HG02759 (cell line): ENCODE measurements around the gene NOL4L.

Source experiments
- ATAC-seq: cut with Tn5 transposase; IDR thresholded peaks from one replicate; pipeline ENCODE4 v1.9.1; 2021; ENCODE audit warnings: mild to moderate bottlenecking, moderate library complexity; ENCODE audit not compliant: unreplicated experiment

NOL4L gene

DNA sequence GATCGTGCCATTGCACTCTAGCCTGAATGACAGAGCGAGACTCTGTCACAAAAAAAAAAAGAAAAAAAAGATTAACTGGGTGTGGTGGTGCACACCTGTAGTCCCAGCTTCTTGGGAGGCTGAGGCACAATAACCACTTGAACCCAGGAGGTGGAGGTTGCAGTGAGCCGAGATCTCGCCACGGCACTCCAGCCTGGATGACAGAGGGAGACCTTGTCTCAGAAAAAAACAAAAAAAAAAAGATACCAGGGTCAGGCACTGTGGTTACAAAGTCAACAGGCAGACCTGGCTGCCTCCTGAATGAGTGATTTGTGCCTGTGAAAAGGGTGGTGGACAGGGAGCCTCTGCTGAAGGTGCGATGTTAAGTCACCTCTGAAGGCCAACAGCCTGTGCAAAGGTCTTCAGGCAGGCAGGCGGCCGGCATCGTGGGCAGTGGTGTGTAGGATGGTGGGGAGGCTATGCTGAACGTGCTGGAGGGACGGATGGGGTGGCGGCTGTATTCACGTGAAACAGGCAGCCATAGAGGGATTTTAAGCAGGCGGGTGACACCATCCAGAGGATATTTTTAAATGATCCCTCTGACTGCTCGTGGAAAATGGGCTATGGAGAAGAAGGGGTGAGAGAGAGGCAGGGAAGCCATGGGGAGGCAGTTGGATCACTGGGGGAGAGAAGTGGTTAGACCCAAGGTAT, 41.4 kb downstream of the NOL4L start:
- ATAC-seq = no peak

DNA sequence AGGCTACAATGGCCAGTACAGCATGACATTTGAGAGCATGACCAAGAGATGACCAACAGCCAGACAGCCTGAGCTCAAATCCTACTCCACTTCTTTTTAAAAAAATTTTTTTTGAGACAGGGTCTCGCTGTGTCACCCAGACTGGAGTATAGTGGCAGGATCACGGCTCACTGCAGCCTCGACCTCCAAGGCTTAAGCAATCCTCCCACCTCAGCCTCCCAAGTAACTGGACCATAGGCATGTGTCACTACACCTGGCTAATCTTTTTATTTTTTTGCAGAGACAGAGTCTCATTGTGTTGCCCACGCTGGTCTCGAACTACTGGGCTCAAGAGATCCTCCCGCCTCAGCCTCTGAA, 42.9 kb downstream of the NOL4L start:
- ATAC-seq = no peak

DNA sequence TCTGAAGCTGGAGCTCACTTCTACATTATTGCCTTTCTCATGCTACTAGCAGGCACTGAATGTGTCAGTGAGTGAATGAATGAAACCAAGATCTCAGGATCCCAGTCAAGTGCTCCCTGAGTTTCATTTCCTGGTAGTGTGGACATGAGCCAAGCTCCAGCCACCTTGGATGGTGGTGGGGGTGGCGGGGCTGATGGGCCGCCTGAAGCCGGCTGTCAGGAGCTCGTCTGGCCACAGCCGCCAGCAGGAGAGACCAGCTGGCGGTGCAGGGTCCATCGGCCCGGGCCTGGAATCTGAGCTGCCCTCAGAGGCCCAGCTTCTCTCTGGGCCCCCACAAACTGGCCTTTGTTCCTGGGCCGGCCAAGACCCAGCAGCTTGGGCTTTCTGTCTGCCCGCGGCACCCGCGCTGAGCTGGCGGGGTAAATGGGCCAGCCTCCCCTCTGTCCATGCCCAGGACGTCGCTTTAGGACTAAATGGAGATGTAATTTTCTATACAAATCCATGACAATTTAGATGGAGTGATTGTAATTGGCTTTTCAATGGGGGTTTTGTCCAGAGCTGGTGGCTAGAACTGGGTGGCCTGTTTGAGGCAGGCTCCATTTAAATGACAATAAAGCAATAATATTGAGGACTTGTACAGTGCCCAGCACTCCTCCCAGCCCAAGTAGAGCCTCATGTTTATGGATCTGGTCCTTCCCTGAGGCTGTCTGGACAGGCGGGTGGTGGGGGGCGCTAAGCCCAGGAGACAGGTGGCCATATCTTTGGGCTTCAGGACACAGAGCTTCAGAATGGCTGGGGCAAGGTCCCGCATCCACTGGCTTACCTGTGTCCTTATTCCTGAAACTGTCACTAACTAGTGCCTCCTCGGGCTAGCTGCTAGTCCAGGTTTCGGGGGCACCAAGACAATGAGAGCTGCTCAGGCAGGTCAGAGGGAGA, 43.5 kb downstream of the NOL4L start:
- no peak for ATAC-seq

DNA sequence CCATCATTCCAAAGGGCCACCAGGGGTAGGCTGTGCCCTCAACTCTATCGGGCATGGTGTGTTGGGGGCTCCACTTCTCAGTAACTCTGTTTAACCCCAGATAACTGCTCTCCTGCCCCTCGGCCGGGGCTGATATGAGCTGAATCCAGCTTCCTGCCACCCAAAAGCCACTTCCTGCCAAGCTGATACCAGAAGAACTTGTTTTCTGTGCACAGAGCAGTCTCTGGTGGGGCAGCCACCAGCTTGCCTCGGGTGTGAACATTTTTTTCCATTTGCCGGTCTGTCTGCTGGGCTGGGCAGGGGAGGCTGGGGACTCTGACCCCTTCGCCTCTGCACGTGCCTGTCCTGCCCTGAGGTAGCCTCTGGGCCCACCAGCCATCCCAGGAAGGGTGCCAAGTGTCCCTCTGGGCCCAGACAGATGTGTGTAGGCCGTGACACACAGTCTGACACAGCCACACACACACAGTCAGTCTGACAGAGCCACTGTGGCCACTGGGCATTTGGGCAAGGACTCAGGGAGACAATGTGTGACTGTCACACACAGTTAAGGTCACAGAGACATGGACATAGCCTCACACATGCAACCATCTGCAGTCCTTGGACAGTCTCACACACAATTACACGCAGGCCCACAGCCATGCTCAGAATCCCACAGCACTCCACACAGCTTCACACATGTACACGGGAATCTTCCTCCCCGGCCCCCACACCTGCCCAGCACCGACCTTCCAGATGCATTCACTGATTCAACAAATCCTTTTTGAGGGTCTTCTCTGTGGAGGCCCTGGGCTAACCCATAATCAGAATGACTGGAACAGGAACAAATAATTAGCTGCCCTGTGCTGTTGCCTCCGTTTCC, 45.1 kb downstream of the NOL4L start:
- no peak for ATAC-seq

DNA sequence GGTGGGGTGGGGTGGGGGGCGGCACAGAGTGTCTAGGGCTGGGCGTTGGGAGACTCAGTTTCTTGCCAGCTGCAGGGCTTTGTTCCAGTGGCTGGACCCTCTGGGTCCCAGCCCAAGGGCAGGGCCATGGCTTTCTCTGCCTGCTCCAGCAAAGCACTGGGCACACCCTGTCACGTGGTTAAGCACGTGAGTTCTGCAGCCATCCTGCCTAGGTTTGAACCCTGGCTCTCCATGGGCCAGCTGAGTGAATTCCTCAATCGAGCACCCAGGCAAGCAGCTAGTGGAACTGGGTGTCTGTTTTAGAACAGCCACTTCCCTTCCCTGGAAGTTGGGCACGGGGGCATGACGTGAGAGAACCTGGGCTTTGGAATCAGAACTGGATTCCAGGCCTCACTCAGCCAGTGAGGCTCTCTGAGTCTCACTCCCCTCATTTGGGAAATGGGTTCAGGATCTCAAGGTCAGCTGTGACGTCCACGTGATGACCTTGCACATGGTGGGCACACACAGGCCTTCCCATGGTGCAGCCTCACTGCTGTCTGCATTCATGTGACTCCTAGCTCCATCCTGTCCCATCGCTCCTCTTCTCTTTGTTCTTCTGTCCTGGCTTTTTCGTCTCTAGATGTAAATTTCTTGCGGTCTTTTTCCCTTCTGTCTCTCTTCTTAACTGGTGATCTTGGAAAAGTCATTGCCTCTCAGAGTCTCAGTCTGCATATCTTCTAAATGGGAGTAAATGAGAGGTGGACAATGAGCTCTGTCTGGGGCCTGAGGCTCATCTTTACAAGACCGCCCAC, 45.9 kb downstream of the NOL4L start:
- no peak for ATAC-seq

DNA sequence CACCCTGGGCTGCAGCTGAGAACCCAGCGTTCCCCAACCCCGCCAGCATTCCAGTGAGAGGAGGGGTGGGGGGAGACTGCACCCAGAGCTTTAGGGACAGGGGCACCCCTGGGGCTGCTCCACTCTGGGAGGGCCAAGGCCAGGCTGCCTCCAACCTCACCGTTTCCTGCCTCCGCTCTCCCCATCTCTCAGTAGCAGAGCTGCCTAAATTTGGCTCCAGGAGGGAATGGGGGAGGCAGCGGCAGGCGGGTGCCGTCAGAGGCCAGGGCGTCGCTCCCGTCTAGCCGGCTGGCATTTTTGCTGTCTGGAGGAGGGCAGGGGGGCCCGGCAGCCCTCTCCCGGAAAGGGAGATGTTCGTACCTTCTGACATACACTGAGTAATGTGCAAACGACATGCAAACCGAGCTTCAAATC, 46.6 kb downstream of the NOL4L start:
- ATAC-seq = no peak

DNA sequence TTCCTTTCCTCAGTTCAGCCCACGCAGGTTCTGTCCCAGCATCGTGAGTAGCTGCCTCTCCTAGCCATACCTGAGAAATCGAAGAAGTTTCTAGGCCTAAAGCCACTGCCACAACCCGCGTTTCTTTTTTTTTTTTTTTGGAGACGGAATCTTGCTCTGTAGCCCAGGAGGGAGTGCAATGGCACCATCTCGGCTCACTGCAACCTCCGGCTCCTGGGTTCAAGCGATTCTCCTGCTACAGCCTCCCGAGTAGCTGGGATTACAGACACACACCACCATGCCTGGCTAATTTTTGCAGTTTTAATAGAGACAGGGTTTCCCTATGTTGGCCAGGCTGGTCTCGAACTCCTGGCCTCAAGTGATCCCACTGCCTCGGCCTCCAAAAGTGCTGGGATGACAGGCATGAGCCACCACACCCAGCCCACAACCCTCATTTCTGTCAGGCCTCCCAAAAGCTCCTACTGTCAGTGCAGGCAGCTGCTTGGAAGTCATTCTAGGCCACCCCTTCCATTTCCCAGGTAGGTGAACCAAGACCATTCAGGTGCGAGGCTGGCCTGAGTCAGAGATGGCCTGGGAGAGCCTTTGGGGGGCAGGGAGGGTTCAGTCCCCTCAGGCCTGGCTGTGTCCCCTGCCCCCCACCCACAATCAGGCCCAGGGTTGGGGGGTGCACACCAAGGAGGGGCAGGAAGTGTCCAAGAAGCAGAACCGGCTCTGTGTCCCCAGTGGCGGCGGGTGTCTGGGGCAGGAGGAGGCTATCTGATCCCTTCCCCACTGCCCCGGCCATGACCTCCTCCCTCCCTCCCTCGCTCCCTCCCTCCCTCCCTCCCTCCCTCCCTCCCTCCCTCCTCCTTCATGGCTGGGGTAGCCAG, 47.2 kb downstream of the NOL4L start:
- no peak for ATAC-seq

DNA sequence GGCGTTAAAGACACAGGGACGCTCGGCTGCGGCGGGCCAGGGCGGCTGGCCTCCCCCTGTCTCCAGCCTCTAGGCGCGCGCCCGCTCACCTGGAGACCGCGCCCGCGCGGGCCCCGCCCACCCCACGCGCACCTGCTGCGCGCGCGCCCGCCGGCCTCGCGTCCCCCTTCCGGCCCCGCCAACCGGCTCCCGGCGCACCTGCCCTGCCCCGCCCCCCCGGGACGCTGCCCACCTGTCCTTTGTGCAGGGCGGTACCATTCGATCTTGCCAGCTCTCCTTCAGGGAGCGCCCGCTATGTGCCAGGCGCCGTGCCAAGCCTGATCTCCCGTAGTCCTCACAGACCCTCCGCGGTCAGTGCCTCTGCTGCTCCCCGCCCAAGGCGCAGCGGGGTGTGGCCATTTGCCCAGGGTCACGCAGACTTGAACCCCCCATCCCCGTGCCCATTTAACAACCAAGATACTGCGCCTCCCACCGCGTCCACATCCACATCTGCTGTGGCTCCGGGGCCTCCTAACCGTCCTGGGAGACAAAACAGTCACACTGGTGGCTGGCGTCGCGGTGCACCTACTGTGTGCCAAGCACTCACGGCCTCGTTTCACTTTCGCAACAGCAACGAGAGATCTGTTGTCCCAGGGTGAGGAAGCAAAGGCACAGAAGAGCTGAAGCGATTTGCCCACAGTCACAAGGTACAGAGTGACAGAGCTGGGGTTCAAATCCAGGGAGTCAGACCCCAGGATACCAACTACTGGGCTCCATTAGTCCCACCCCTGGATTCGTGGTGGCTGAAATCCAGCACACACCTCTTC, 48.1 kb downstream of the NOL4L start:
- peak; percentile 24 for ATAC-seq

DNA sequence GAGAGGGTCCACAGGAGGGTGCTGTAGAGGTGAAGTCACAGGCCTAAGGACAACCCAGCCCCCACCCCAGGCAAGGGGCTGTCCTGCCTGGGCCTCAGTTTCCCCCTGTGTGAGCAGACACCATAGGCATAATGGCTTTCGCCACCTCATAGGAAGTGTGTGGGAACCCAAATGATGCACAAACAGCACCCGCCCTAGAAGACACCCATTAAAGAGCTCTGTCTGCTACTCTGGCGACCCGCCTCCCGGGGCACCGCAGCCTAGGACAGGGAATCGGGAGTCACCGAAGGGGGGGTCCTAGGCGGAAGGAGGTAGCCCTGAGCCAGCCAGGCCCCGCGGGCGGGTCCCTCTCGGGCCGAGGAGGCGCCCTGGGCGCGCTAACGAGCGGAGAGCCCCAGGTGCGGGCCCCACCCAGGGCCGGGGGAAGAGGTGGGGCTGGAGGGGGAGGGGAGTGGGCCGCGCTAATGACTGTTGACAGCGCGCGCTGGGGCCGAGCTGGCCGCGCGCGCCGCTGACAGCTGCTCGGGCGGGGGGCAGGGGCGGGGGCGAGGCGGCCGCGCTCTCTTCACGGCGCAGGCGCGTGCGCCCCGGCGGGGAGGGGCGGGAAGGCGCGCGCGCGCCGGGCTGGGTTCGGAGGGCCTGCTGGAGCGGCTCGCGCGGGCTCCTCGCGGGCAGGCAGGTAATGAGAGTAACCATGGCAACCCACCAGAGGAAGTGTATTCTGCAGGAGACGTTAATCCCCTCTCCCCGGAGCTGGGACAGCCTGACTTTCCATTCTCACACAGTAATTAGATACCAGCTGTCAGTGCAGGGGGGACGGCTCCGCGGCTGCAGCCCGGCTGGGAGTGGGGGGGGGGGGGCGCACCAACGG, 48.9 kb downstream of the NOL4L start:
- peak; percentile 53 for ATAC-seq

DNA sequence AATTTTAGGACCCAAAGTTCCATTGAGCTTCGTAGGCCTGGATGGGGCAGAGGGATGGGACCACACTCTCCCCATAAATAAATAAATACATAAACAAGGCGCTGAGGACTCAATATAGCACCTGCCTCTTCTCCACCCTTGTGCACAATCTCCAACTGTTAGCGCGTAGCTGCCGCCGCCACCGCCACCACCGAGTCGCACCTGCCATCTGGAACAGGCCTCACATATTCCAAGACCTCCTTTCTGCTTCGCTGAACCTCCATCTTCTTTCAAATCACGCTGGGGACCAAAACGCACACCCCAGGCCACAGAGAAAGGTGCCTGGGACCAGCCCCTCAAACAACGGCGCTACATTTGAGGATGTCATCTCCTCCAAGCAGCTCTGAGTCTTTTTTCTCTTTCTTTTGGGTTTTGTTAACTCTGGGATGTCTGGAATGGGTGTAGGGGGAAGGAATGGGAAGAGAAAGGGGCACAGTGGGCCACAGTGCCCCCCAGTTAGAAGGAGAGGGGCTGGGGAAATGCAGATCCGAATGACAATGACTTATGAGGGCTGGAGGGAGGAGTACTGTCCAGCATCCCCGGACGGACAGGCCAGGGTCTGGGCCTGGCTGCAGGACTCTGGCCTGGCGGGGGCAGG, 49.7 kb downstream of the NOL4L start:
- ATAC-seq = no peak

DNA sequence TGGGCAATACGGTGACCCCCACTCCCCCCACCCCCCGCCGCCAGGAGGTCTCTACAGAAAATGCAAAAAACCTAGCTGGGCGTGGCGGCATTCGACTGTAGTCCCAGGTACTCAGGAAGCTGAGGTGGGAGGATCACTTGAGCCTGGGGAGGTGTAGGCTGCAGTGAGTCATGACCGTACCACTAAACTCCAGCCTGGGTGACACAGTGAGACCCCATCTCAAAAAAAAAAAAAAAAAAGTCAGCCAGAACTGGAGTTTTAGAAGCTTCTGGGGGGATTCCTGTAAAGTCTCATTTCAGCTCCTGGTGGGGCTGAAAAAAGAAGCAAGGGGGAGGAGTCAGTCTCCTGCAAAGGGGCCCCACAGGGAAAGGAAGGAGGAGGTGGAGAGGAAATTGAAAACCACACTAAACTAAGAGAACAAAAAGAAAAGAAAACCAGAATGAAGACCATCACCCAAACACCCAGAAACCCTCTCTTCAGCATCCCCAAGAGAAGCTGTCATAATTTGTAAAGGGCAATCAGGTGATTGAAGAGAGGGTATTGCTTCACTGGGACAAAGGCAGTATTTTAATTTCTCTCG, 50.4 kb downstream of the NOL4L start:
- ATAC-seq = no peak

DNA sequence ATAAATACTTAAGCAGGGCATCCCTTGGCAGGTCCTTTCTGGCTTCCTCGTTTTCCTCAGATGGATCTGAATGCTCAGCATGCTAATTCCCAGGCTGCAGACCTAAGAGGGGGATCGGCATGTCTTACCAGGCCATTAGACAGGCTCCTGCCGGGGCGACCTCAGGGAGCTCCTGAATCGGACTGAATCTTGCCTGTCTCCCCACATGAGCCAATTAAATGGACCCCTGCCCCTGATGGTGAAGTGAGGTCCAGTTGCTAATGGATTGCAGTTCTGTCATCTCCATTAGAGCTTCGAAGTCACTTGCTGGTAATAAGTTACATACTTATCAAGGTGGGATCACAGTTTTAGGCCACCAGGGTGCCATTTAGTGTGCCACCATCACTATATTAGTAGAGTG, 51.4 kb downstream of the NOL4L start:
- ATAC-seq = no peak

DNA sequence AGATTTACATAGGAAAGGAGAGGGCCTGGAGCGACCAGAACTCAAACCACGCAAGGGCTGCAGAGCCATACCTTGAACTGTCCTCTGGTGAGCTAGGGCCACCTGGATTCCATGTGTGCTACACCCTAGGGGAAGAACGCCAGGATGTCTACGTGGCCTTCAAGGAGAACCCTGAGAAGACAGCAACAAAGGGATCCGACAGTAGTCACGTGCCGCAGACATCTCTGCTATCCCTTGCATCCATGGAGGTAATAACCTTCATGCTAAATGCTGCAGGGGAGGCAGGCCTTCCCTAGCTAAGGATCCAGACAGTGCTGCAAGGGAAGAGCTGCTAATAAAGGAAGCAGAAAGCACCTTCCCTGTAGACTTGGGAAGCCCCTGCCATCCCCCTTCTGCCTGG, 52.9 kb downstream of the NOL4L start:
- no peak for ATAC-seq

DNA sequence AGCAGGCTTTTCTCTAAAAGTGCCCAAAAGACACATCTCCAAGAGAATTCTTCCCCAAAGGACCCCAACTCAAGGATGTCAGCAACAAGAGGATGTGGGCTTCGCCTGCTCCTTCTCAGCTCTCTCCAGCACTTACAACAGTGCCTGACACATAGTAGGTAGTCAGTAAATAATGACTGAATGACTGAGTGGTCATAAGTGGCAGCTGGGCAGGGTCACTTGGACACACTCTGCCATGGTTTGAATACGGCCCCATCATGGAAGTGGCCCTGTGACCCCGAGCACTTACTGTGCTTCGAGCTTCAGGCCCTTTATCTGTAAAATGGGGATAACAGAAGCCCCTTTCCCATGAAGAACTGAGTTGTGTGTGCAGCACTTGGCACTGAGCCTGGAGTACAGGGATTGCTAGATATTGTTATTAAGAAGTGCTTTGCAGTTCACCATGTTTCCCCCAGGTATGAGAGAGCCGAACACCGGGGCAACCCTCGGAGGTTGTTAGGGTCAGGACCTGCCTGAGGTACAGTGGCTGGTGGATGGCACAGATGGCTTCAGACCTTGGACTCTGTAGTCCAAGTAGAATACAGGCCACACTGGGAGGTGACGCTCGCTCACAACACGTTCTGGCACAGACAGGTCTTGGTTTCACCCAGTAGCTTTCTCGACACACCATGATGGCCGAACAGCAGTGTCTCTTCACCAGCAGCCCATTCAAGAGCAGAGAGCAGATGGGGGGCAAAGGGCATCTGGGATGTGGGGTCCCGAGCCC, 56.0 kb downstream of the NOL4L start:
- ATAC-seq = no peak

DNA sequence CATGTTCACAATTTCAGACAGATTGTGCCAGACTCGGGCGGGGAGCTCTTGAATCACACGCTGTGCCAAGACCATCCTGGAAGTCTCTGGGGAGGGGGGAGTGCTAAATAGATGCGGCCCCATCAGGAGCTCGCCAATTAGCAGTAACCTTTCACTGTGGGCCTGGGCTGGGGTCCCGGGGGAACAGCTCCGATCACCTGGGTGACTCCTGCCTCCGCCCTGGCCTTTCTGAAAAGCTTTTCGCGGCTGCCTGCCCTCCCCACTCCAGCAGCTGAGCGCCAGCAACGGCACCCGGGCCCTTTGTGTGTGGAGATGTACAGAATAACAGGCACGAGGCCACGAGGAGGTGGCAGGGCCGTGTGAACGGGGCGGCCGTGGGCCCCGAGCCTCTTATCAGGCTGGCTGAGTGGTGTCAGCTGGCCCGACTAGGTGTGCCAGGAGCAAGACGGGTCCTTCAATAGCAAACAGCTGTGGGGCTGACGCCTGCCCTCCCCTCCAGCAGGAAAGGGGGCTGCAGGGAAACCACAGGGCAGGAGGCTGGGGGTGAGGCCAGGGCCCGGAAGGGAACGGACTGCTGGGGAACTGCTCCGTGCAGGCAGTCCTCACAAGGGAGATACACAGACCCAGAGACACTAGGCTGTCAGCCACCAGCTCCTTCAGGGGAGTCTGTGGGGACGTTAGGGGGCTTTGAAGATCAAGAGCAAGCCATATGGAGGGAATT, 56.8 kb downstream of the NOL4L start:
- no peak for ATAC-seq
